ENCODE data around the gene ARHGEF10L.

The ARHGEF10L gene

DNA sequence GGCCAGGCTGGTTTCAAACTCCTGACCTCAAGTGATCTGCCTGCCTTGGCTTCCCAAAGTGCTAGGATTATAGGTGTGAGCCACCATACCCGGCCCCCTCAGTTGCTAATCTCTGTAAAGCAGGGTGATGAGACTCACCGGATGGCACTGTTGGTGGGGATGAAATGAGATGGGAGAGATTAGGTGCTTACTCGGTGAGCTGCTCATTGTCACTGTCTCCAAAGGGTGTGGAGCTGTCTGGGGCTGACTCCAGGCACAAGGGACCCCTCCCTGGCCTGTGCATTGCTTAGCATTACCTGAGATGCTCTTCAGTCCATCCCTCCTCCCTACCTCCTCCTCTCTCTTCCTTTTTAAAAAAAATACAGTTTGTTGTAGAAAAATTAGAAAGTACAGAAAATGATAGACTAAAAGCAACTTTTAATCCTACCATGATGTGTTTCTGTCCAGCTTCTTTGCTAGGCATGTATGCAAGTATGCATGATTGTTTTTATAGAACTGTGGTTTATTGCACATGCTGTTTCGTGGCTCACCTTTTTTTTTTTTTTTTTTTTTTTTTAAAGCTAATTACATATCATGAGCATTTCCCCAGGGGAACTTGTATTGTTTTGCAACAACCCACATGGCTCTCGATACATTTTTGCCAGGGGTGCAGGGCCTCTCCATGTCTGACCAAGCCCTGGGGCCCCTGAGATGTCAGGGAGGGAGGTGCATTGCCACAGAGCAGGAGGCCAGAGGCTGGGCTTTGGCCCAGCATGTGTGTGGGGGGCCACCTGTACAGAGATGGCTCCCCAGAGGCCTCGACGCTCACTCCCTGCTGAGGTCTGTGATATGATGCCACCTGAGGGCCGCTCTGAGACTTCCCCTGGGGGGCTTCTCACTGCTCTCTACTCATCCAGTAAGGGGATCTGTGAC lies 55.4 kb downstream of the ARHGEF10L start:
- no peak for DNase-seq

DNA sequence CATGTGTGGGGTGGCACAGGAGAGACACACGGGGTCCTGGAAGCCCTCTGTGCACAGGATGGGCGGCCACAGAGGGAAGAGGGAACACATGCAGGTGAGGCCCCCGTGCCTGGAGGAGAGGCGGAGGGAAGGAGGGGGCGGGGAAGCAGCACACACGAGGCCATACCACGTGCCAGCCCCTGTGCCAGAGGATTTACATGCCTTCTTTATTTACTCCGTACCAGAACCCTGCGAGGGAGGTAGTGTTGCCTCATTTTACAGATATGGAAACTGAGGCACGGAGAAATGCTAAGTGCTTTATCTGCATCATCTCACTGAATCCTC lies 56.1 kb downstream of the ARHGEF10L start:
- DNase-seq: no peak

DNA sequence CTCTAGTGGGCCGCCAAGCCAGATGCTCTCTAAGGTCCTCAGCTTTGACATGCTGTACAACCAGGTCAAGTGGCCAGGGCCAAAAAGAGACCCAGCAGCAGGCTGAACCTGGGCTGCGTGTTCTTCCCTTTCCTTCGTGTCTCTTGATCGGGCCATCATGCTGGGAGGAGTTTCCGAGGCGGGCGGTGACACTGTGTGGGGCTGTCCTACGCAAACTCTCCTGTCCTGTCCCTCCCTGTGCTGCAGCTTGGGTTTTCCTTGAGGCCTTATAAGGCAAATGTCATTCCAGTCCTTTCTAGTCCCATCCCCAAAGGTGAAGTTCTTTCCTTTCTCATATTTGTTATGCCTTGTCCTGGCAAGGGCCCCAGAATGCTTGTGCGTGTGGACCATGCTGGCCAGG lies 56.7 kb downstream of the ARHGEF10L start:
- no peak for DNase-seq

- DNase-seq: peak; percentile 71 to 87
Measured at GRCh38 chr1:17596651-17597509, 57.4 kb downstream of the ARHGEF10L start.

DNA sequence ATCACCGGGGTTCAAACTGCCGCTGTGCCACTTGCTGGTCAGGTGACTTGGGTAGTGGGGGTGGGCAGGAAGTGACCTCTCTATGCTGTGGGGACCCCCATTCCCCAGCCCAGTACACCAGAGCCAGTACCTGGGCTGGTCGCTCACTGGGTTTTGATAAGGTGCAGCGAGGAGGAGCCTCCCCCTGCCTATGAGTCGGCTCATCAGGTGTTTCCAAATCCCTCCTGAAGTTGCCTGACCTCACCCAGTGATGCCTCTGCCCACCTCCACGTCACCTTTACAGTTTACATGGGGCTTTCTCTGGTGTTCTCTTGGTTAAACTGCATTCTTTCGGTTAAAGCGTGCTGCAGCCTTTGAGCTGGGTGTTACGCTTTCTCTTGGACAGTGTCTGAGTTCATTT lies 58.2 kb downstream of the ARHGEF10L start:
- no peak for DNase-seq

DNA sequence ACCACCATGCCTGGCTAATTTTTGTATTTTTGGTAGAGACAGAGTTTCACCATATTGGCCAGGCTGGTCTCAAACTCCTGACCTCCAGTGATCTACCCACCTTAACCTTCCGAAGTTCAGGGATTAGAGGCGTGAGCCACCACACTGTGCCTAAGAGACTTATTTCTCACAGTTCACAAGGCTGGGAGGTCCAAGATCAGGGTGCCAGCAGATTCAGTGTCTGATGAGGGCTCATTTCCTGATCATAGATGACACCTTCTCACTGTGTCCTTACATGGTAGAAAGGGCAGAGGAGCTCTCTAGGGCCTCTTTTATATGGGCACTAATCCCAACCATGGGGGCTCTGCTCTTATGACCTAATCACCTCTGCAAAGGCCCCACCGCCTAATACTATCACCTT lies 58.8 kb downstream of the ARHGEF10L start:
- no peak for DNase-seq

DNA sequence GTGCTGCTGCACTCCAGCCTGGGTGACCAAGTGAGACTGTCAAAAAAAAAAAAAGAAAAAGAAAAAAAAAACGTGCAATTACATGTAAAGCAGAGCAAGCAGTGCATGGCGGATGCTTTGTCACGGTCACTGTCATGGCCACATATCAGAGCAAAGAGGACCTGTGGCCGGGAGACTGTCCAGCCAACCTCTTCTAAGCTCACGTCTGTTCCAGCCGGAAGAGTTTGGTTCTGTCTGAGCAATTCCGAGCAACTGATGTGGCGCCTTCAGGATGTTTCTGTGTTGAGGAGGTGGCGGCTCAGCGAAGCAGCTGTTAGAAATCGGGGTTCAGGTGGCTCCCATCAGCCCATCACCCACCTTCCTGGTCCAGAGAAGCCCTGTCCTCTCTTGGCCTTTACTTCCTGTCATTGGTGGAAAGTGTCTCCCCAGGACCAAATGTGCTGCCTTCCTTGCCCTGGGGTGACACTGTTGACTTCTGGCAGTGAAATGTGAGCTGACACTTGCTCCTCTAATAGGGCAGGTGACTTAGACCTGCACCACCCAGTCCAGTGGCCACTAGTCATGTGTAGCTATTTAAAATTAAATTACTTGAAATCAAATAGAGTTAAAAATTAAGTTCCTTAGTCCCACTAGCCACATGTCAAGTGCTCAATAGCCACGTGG lies 59.9 kb downstream of the ARHGEF10L start:
- no peak for DNase-seq

- DNase-seq: no peak
Measured at GRCh38 chr1:17599954-17600300, 60.4 kb downstream of the ARHGEF10L start.

GRCh38 chr1:17600321-17600720 lies 60.8 kb downstream of the ARHGEF10L start:
- DNase-seq: no peak

- DNase-seq: no peak
Measured at GRCh38 chr1:17601643-17602382, 62.3 kb downstream of the ARHGEF10L start.

GRCh38 chr1:17603091-17603841 lies 63.8 kb downstream of the ARHGEF10L start:
- DNase-seq: peak; percentile 85 to 91

- DNase-seq: no peak
Measured at GRCh38 chr1:17605582-17606344, 66.3 kb downstream of the ARHGEF10L start.

- DNase-seq: peak in 1 of 2 experiments; percentile 57
Measured at GRCh38 chr1:17606826-17607440, 67.4 kb downstream of the ARHGEF10L start.

DNA sequence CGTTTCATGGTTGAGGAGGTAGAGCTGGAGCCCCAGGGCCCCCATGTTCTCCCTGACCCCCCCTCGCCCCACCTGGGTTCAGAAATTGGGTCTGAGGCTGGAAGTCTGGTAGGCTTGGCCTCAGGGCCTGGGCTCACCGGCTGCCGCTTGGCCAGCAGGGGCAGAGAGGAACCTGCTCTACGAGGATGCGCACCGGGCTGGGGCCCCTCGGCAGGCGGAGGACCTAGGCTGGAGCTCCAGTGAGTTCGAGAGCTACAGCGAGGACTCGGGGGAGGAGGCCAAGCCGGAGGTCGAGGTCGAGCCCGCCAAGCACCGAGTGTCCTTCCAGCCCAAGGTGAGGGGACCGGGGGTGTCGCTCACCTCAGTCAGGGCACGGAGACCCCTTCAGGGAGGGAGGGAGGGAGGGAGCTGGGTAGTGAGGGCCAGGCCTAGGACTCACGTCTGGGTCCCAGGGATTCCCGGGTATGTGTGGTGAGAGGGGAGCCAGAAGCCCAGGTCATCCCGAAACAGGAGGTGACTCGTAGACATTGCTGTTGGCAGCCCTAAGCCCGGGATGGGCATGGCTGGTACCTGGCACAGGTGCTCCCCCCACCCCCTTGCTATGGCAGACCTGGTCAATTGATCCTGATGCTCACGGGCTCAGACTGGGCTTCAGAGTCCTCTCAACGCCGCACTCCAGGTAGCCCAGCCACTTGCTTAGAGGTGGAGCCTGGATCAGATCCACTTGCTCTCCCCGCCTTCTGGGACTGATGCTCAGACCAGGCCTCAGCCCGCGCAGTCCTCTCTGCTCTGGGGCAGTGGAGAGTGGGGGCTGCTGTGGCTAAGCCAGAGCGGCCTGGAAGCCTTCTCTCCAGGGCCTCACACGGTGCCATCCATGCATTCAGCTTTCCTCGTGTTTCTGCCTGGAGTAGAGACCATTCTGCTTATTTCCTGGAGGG lies 68.4 kb downstream of the ARHGEF10L start:
- DNase-seq: no peak

GRCh38 chr1:17609529-17609928 lies 70.0 kb downstream of the ARHGEF10L start:
- no peak for DNase-seq

DNA sequence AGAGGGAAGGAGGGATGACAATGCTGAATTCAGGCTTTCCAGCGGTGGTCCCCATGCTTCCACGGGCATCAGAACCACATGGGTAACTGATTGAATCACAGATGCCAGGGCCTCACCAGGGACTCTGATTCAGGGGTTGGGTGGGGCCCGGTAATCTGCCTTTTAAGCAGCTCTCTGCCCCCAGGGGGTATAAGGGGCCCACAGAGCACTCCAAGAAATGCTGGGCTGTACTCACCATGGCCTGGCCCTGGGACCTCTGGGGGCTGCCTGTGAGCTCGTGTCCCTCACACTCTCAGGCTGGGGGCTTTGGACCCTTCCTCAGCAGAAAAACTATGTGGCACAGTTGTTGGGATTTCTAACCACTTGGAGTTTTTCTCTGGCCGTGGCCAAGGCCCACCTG lies 70.6 kb downstream of the ARHGEF10L start:
- DNase-seq: no peak

GRCh38 chr1:17610713-17611112 lies 71.2 kb downstream of the ARHGEF10L start:
- no peak for DNase-seq

- no peak for DNase-seq
Measured at GRCh38 chr1:17611991-17612390, 72.5 kb downstream of the ARHGEF10L start.

GRCh38 chr1:17612831-17613230 lies 73.3 kb downstream of the ARHGEF10L start:
- no peak for DNase-seq

GRCh38 chr1:17614586-17614985 lies 75.1 kb downstream of the ARHGEF10L start:
- DNase-seq: no peak
